OCI-LY3 (cell line): ENCODE results near the gene ELFN1.

Experiments used
- CTCF ChIP-seq: fragments of 200-600, 300-600 bp; sonication (generic); IDR thresholded peaks from 2 replicates; pipeline ENCODE4 v1.5.1; 2014; ENCODE audit warnings: antibody characterized with exemption, low read length, low read depth
- EZH2phosphoT487 ChIP-seq: fragments of 200-600 bp; shearing (Covaris generic); IDR thresholded peaks from 2 replicates; pipeline ENCODE4 v1.6.1; 2018; ENCODE audit warnings: antibody characterized with exemption, mixed run types, low read depth

- TF ChIP-seq CTCF (no peak), EZH2phosphoT487 (no peak)
Observed at GRCh38 chr7:1717903-1718676, 48.0 kb downstream of the ELFN1 start.
